B cell (primary cell): Measurements from ENCODE around the gene TMEM52B. TPM values are rescaled to one million over a fixed set of nuclear protein-coding genes. Genes with fewer than 3 reads are reported as not detected.

Source experiments
- ATAC-seq: fragments of 200-7000 bp; cut with Tn5 transposase; one replicate; pipeline ENCODE4 v1.10.0; 2021; ENCODE audit warnings: low read depth, mild to moderate bottlenecking, moderate number of reproducible peaks, moderate library complexity
- CTCF ChIA-PET: fragments of 350-600 bp; sonication (Branson Sonifier 250); formaldehyde crosslinking; loops from one replicate; lab custom pipeline; 2021; ENCODE audit warnings: antibody characterized with exemption, inconsistent platforms; lab: Charles Lee
- POLR2A ChIA-PET: fragments of 350-600 bp; sonication (Branson Sonifier 250); formaldehyde crosslinking; loops from one replicate; lab custom pipeline; 2021; ENCODE audit warnings: antibody characterized with exemption; lab: Charles Lee
- DNase-seq: peaks from one replicate; pipeline ENCODE4 v3.0.0; 2013
- H2AFZ ChIP-seq: 2 replicates; pipeline ENCODE4 v1.6.1; 2012; ENCODE audit warnings: mild to moderate bottlenecking, low read depth, low read length; ENCODE audit not compliant: insufficient read depth, poor library complexity, severe bottlenecking
- H3K27ac ChIP-seq, 2 donors: 1 replicate in 1 of 2; 2 replicates in 1 of 2; pipeline ENCODE4 v1.5.1; 2012 to 2013; ENCODE audit warnings: low read length in 2 of 2, mild to moderate bottlenecking in 2 of 2, moderate library complexity in 1 of 2
- H3K27me3 ChIP-seq, 4 experiments: fragments of 200-600 bp in 1 of 4; sonication (generic) in 1 of 4; replicated peaks in 1 of 4; 1 replicate in 2 of 4; 2 replicates in 2 of 4; pipeline versions ENCODE4 v1.6.1 to v1.7.0; 2013 to 2016; ENCODE audit warnings: low read length in 3 of 4, mild to moderate bottlenecking in 2 of 4, mixed read lengths in 1 of 4, moderate library complexity in 1 of 4; ENCODE audit not compliant: insufficient read depth in 4 of 4, control insufficient read depth in 3 of 4; ENCODE audit errors: control extremely low read depth in 1 of 4
- H3K36me3 ChIP-seq, 2 experiments: replicated peaks in 1 of 2; 1 replicate in 1 of 2; 2 replicates in 1 of 2; pipeline versions ENCODE4 v1.6.1 to v1.7.1; 2013; ENCODE audit warnings: low read length in 1 of 2; ENCODE audit not compliant: insufficient read depth in 2 of 2, control insufficient read depth in 1 of 2; ENCODE audit errors: control extremely low read depth in 1 of 2, extremely low read depth in 1 of 2
- H3K4me1 ChIP-seq, 2 donors: fragments of 200-600 bp in 1 of 2; sonication (generic) in 1 of 2; 1 replicate in 1 of 2; 2 replicates in 1 of 2; pipeline versions ENCODE4 v1.5.1 to v1.6.1; 2013 to 2017; ENCODE audit warnings: low read length in 2 of 2; ENCODE audit not compliant: control insufficient read depth in 2 of 2, insufficient read depth in 2 of 2
- H3K4me2 ChIP-seq: replicated peaks from 2 replicates; pipeline ENCODE3; 2012; ENCODE audit warnings: mild to moderate bottlenecking, low read depth, low read length; ENCODE audit not compliant: poor library complexity, severe bottlenecking
- H3K4me3 ChIP-seq, 5 experiments: fragments of 200-600 bp in 1 of 5; sonication (generic) in 1 of 5; 1 replicate in 3 of 5; 2 replicates in 2 of 5; pipeline versions ENCODE4 v1.5.1 to v1.7.0; 2011 to 2016; ENCODE audit warnings: low read length in 4 of 5, mild to moderate bottlenecking in 4 of 5, low read depth in 2 of 5, control low read depth in 1 of 5, moderate library complexity in 1 of 5; ENCODE audit not compliant: insufficient read depth in 1 of 5; ENCODE audit errors: control extremely low read depth in 1 of 5, extremely low read depth in 1 of 5
- H3K79me2 ChIP-seq: fragments of 200-600 bp; sonication (generic); one replicate; pipeline ENCODE4 v1.6.0; 2016; ENCODE audit warnings: low read length; ENCODE audit not compliant: control insufficient read depth, insufficient read depth
- H3K9ac ChIP-seq: fragments of 200-600 bp; sonication (generic); 2 replicates; pipeline ENCODE4 v1.6.1; 2017; ENCODE audit warnings: mild to moderate bottlenecking, low read length, moderate library complexity
- H3K9me3 ChIP-seq, 3 donors: one replicate each; pipeline versions ENCODE4 v1.6.1 to v1.7.1; 2013; ENCODE audit warnings: low read length in 2 of 3; ENCODE audit not compliant: control insufficient read depth in 2 of 3, insufficient read depth in 1 of 3; ENCODE audit errors: control extremely low read depth in 1 of 3
- H4K20me1 ChIP-seq: 2 replicates; pipeline ENCODE4 v1.6.0; 2012; ENCODE audit warnings: mild to moderate bottlenecking, low read length; ENCODE audit not compliant: insufficient read depth, control insufficient read depth, poor library complexity, severe bottlenecking
- H3K27ac Mint-ChIP-seq: one replicate; pipeline ENCODE4 v1.8.0; 2021; ENCODE audit warnings: mixed read lengths
- H3K27me3 Mint-ChIP-seq: one replicate; pipeline ENCODE4 v1.8.0; 2021; ENCODE audit warnings: mixed read lengths
- H3K4me1 Mint-ChIP-seq: one replicate; pipeline ENCODE4 v1.8.0; 2021; ENCODE audit warnings: mixed read lengths
- H3K4me3 Mint-ChIP-seq: one replicate; pipeline ENCODE4 v1.8.0; 2021; ENCODE audit warnings: mixed read lengths
- H3K9me3 Mint-ChIP-seq: one replicate; pipeline ENCODE4 v1.8.0; 2022; ENCODE audit warnings: mixed read lengths; ENCODE audit not compliant: insufficient read depth
- CTCF ChIP-seq: fragments of 200-600 bp; IDR thresholded peaks from one replicate; pipeline ENCODE4 v1.8.0; 2022; ENCODE audit warnings: antibody characterized with exemption, mild to moderate bottlenecking
- EZH2 ChIP-seq: IDR thresholded peaks from 2 replicates; pipeline ENCODE4 v1.6.1; 2012; ENCODE audit warnings: borderline replicate concordance, low read depth, mild to moderate bottlenecking, moderate library complexity, low read length; ENCODE audit not compliant: insufficient read depth, poor library complexity, severe bottlenecking
- WGBS: methylation state at CpG from one replicate; pipeline ENCODE4 v1.1.5; 2013; ENCODE audit warnings: missing lambda C conversion rate; ENCODE audit not compliant: insufficient coverage; 5-methylcytosine and 5-hydroxymethylcytosine counted together
- intact Hi-C: fragments of 100-400 bp; cut with micrococcal nuclease; formaldehyde crosslinking; loops from one replicate; pipeline ENCODE4 v1.10.0; 2022
- polyA plus RNA-seq: library from polyadenylated mRNA; depleted of rRNA; stranded (reverse); fragments of >200 nt; gene quantifications from 2 replicates; pipeline ENCODE4 v1.2.3, GENCODE V29; 2012
- total RNA-seq, 2 donors: library from RNA; stranded (reverse); fragments of 120-200 nt in 1 of 2; gene quantifications; 1 replicate in 1 of 2; 2 replicates in 1 of 2; pipeline versions ENCODE4 v1.2.3 to v1.2.4, GENCODE V29; 2013 to 2022

The TMEM52B gene
- total and polyA plus RNA-seq, 2 donors (not counting 1 experiment from before 2014, with no cell fraction given) = 0.03 TPM; not detected in 1

- Histone ChIP-seq H4K20me1 (no peaks in the 10 kb centered on the region), H3K79me2 (no peaks in the 10 kb centered on the region), H3K4me1 (peaks cover 0 to 5% of the 10 kb centered on the region in 2 donors), H3K36me3 (no peaks in the 10 kb centered on the region), H3K27me3 (peaks cover 0 to 22% (median 18%) of the 10 kb centered on the region in 4 experiments), H3K4me3 (no peak overlapping the region), H2AFZ (no peak overlapping the region), H3K4me2 (no peak overlapping the region), H3K9ac (no peak overlapping the region), H3K27ac (no peak overlapping the region), H3K9me3 (no peaks in the 10 kb centered on the region)
- Mint-ChIP-seq H3K9me3 (no peaks in the 10 kb centered on the region), H3K4me3 (no peak overlapping the region), H3K27ac (no peak overlapping the region), H3K4me1 (peaks cover 6% of the 10 kb centered on the region), H3K27me3 (peaks cover 57% of the 10 kb centered on the region)
- intact Hi-C loops = no loop called here
- no peak for ATAC-seq
- no CpG with 5 or more reads among the region's 5 CpGs for WGBS
- ChIA-PET POLR2A (no interaction called here), CTCF (no interaction called here)
- TF ChIP-seq CTCF (no peak), EZH2 (no peak)
- DNase-seq = no peak
Measured at GRCh38 chr12:10182354-10183049, 3.7 kb downstream of the TMEM52B start.

GRCh38 chr12:10184261-10184843 lies 5.5 kb downstream of the TMEM52B start:
- Histone ChIP-seq H3K36me3 (no peaks in the 10 kb centered on the region), H3K4me2 (no peak overlapping the region), H3K27me3 (peaks cover 0 to 26% (median 14%) of the 10 kb centered on the region in 4 experiments), H3K9ac (no peak overlapping the region), H4K20me1 (no peaks in the 10 kb centered on the region), H3K4me3 (no peak overlapping the region), H3K27ac (no peak overlapping the region), H2AFZ (no peak overlapping the region), H3K79me2 (no peaks in the 10 kb centered on the region), H3K4me1 (peaks cover 0 to 5% of the 10 kb centered on the region in 2 donors), H3K9me3 (no peaks in the 10 kb centered on the region)
- POLR2A ChIA-PET = no interaction called here
- intact Hi-C loops = no loop called here
- H3K27ac Mint-ChIP-seq = no peak overlapping the region
- TF ChIP-seq CTCF = no peak
- H3K27me3 Mint-ChIP-seq = peaks cover 55% of the 10 kb centered on the region
- peaks cover 6% of the 10 kb centered on the region for H3K4me1 Mint-ChIP-seq
- ATAC-seq = no peak
- 100% methylated on average over 3 of the region's 7 CpGs for WGBS
- no peak for DNase-seq
- no peaks in the 10 kb centered on the region for H3K9me3 Mint-ChIP-seq
- H3K4me3 Mint-ChIP-seq = no peak overlapping the region
- CTCF ChIA-PET = no interaction called here
